Sigmoid colon (tissue), 7 donors: Measurements from ENCODE around the gene METAP1D. TPM values are rescaled to one million over a fixed set of nuclear protein-coding genes. Genes with fewer than 3 reads are reported as not detected.

Source experiments
- DNase-seq: peaks from one replicate; pipeline ENCODE4 v3.0.0-alpha.2; 2019
- H3K27ac ChIP-seq, 4 donors: fragments of 200-600 bp; sonication (generic); one replicate each; pipeline ENCODE4 v1.5.1; 2016 to 2019; ENCODE audit warnings: mild to moderate bottlenecking in 1 of 4
- H3K27me3 ChIP-seq, 3 donors: fragments of 200-600 bp; sonication (generic); one replicate each; pipeline ENCODE4 v1.5.1; 2019; ENCODE audit warnings: mild to moderate bottlenecking in 1 of 3
- H3K36me3 ChIP-seq, 4 donors: fragments of 200-600 bp; sonication (generic); one replicate each; pipeline ENCODE4 v1.5.1; 2016 to 2019
- H3K4me1 ChIP-seq, 4 donors: fragments of 200-600 bp; sonication (generic); one replicate each; pipeline ENCODE4 v1.5.1; 2017 to 2019
- H3K4me3 ChIP-seq, 4 donors: fragments of 200-600 bp; sonication (generic); one replicate each; pipeline ENCODE4 v1.5.1; 2017 to 2019; ENCODE audit warnings: mild to moderate bottlenecking in 2 of 4, moderate library complexity in 1 of 4
- H3K9me3 ChIP-seq, 4 donors: fragments of 200-600 bp in 3 of 4; sonication (generic) in 3 of 4; one replicate each; pipeline versions ENCODE4 v1.5.1 to v1.6.1; 2013 to 2019
- CTCF ChIP-seq, 4 experiments: fragments of 450-650 bp in 3 of 4; fragments of 200-600 bp in 1 of 4; IDR thresholded peaks; one replicate each; pipeline ENCODE4 v1.5.1; 2016 to 2019; ENCODE audit warnings: antibody characterized with exemption in 4 of 4, mild to moderate bottlenecking in 3 of 4, moderate library complexity in 2 of 4
- EP300 ChIP-seq, 4 donors: sonication (generic); formaldehyde crosslinking; IDR thresholded peaks; one replicate each; pipeline ENCODE4 v1.6.1; 2017; ENCODE audit warnings: antibody characterized with exemption in 4 of 4
- POLR2A ChIP-seq, 2 donors: fragments of 450-650 bp; IDR thresholded peaks; one replicate each; pipeline ENCODE4 v1.6.1; 2016; ENCODE audit warnings: antibody characterized with exemption in 2 of 2, mild to moderate bottlenecking in 2 of 2, moderate library complexity in 2 of 2
- POLR2AphosphoS5 ChIP-seq, 4 donors: sonication (generic); formaldehyde crosslinking; IDR thresholded peaks; one replicate each; pipeline ENCODE4 v1.6.1; 2017; ENCODE audit warnings: antibody characterized with exemption in 4 of 4
- WGBS, 2 donors: extraction: QIAGEN DNeasy Blood & Tissue Kit; methylation state at CpG; one replicate each; pipeline ENCODE4 v1.1.7; 2013; 5-methylcytosine and 5-hydroxymethylcytosine counted together
- intact Hi-C: fragments of 100-400 bp; cut with DNase I; formaldehyde crosslinking; loops from one replicate; pipeline ENCODE4 v1.15.1; 2023
- polyA plus RNA-seq, 3 donors: library from polyadenylated mRNA; stranded (reverse); fragments of 200-250 nt; gene quantifications; one replicate each; pipeline ENCODE4 v1.2.3, GENCODE V29; 2013
- total RNA-seq, 4 donors: library from RNA; depleted of rRNA; stranded (reverse); fragments of >200 nt; gene quantifications; one replicate each; pipeline ENCODE4 v1.1.0, GENCODE V29; 2016
- donor health status: healthy with polysubstance abuse.
- donor health status: Bipolar disorder and iron deficiency.
- donor health status: healthy.

The METAP1D gene
- total RNA-seq (10 to 100 TPM in 2 of 4 donors, 1 to 10 TPM in 2; 7.8 to 14.4 (median 10.2) TPM), polyA plus RNA-seq (1 to 10 TPM in 2 of 3 donors, under 1 TPM in 1; 0.60 to 5.4 (median 2.3) TPM)

GRCh38 chr2:171999604-172000469 lies at the start of gene METAP1D:
TSS of gene METAP1D (plus strand) at chr2:171999953. CDS start at chr2:171999970, 17 bp downstream.
- Histone ChIP-seq H3K4me1 (peaks cover 0 to 13% (median 10%) of the 10 kb centered on the region in 4 donors), H3K36me3 (no peaks in the 10 kb centered on the region), H3K9me3 (no peaks in the 10 kb centered on the region), H3K4me3 (peak within 1 kb of the TSS; percentile 57 to 76 (median 62)), H3K27ac (peak within 1 kb of the TSS; percentile 47 to 65 (median 56)), H3K27me3 (no peaks in the 10 kb centered on the region)
- intact Hi-C loops: loop anchor here (2.0 to 5.0 kb wide), 4 partner anchors 77 to 313 kb away; partner anchors contain the start of genes DLX2, DYNC1I2, HAT1 and SLC25A12
- TF ChIP-seq POLR2AphosphoS5 (IDR thresholded peaks at IDR 0.05) (peak in 3 of 4 donors; percentile 53 to 72 (median 62)), EP300 (IDR thresholded peaks at IDR 0.05) (no peak), POLR2A (IDR thresholded peaks at IDR 0.05) (no peak), CTCF (IDR thresholded peaks at IDR 0.05) (no peak)
- WGBS, 2 donors: 0% methylated on average over 73 of the region's 73 CpGs
- peak; percentile 93 for DNase-seq

DNA sequence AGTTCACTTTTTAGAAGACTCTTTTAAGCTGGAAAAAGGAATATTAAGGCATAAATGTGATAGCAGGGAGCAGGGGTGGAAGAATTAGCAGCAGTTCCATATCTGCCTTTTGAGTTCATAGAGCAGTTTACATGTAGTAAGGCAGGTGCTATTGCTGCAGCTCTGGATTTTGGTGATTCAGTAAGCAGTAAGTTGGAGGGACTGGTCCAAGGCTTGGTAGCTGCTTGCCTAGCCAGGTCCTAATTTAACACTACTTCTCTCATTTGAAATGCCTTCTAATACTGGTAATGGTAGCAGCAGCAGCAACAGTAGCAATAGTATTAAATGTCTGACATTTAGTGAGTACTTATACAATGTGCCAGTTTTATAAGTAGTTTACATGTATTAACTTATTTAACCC lies 47.5 kb upstream of the METAP1D start:
- peaks cover 0 to 3% (median 0%) of the 10 kb centered on the region in 4 donors for H3K4me1 ChIP-seq
- H3K27ac ChIP-seq: no peak overlapping the region
- TF ChIP-seq CTCF (IDR thresholded peaks at IDR 0.05): no peak
- no peak for TF ChIP-seq EP300 (IDR thresholded peaks at IDR 0.05)
- no peaks in the 10 kb centered on the region for H3K27me3 ChIP-seq
- DNase-seq: no peak
- peaks cover 0 to 15% (median 0%) of the 10 kb centered on the region in 4 donors for H3K36me3 ChIP-seq
- H3K9me3 ChIP-seq: no peaks in the 10 kb centered on the region
- intact Hi-C loops: no loop called here
- H3K4me3 ChIP-seq: no peak overlapping the region

DNA sequence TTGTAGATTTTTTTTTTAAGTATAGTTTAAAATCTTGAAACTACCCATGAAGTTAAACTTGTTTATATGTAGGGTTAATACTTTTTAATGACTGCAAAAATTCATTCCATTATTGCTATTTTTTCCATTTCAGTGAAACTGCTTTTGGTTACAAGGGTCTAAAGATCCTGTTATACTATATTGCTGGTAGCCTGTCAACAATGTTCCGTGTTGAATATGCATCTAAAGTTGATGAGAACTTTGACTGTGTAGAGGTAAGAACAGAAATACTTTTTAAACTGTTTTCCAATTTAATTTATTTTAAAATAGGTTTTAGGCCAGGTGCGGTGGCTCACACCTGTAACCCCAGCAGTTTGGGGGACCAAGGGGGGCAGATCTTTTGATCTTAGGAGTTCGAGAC lies 47.0 kb upstream of the METAP1D start:
- intact Hi-C loops: no loop called here
- no peaks in the 10 kb centered on the region for H3K9me3 ChIP-seq
- no peak overlapping the region for H3K27ac ChIP-seq
- DNase-seq: no peak
- H3K36me3 ChIP-seq: peaks cover 0 to 12% (median 0%) of the 10 kb centered on the region in 4 donors
- H3K4me3 ChIP-seq: no peak overlapping the region
- peaks cover 0 to 3% (median 0%) of the 10 kb centered on the region in 4 donors for H3K4me1 ChIP-seq
- TF ChIP-seq POLR2AphosphoS5 (IDR thresholded peaks at IDR 0.05) (no peak), POLR2A (IDR thresholded peaks at IDR 0.05) (no peak), CTCF (IDR thresholded peaks at IDR 0.05) (no peak)
- 96 to 98% methylated on average over 3 of the region's 3 CpGs for WGBS, 2 donors
- no peaks in the 10 kb centered on the region for H3K27me3 ChIP-seq

DNA sequence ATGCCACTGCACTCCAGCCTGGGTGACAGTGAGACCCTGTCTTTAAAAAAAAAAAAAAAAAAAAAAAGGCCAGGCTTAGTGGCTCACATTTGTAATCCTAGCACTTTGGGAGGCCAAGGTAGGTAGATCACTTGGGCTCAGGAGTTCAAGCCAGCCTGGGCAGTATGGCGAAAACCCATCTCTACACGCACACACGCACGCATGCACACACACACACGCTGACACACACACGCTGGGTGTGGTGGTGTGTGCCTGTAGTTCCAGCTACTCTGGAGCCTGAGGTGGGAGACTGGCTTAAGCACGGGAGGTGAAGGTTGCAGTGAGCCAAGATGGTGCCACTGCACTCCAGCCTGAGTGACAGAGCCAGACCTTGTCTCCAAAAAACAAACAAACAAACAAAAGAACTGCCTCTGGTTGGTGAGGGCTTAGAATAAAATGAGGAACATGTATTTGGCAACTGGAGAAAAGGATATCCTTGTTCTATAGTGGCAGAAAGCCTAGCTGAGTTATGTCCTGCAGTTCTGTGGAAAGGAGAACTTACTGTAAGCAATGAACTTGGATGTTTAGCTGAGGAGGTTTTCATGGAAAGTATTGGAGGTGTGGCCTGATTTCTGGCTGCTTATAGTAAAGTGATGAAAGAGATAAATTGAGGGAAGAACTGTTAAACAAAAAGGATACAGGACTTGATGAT lies 43.5 kb upstream of the METAP1D start:
- intact Hi-C loops: no loop called here
- Histone ChIP-seq H3K4me1 (peaks cover 0 to 19% (median 12%) of the 10 kb centered on the region in 4 donors), H3K36me3 (peaks cover 0 to 6% (median 0%) of the 10 kb centered on the region in 4 donors), H3K4me3 (no peak overlapping the region), H3K9me3 (no peaks in the 10 kb centered on the region), H3K27me3 (no peaks in the 10 kb centered on the region), H3K27ac (no peak overlapping the region)
- TF ChIP-seq EP300 (IDR thresholded peaks at IDR 0.05) (no peak), POLR2A (IDR thresholded peaks at IDR 0.05) (no peak), POLR2AphosphoS5 (IDR thresholded peaks at IDR 0.05) (no peak), CTCF (IDR thresholded peaks at IDR 0.05) (no peak)
- 94 to 95% methylated on average over 7 of the region's 7 CpGs for WGBS, 2 donors
- no peak for DNase-seq
